ENCODE data around the gene ST3GAL4.

ST3GAL4 gene

DNA sequence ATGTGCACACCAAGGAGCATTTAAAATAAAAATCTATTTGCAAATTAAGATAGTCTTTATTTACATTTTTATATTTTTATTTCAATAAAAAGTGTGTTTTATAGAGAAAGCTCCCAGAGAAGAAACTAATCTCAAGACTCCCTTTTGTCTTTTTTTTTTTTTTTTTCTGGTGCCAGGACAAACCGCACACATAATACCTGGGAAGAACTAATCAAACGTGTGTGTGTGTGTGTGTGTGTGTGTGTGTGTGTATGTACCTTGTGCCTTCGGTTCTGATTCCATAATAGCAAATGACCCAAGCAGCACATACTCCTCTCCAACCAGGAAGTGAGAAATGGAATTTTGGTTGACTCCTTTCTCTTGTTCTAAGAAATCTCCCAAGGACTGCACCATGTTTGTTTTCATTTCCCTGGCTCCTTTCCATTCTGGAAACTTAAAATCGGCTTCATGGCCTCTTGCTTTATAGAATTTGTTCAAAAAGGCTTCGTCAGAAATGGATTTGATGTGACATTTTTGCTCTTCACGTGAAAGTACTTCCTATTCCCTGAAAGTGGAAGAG lies 65.3 kb downstream of the ST3GAL4 start:
- DNase-seq (ENCODE audit: low read depth in 2 of 2, low spot score in 1 of 2), result no peak

- DNase-seq (ENCODE audit: low read depth in 2 of 2, low spot score in 1 of 2), result no peak
These were observed 65.8 kb downstream of the ST3GAL4 start for GRCh38 chr11:126421271-126421671.

DNA sequence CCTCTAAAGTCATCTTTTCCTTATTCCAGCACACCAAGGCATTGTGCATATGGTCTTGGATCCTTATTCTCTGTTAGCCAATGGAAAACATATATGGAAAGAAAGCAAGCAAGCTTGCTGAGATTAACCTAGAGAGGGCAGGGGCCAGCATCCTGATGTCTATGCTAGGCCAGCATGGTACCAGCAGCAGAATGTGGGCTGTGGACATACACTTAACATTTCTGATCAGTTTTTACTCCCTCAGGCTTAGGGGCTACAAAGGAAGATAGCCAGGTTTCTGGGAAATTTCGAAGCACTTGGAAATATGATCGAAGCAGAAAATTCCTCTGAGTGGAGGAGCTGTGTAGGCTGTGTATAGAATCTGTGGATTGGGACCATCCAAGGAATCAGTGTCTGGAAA lies 67.0 kb downstream of the ST3GAL4 start:
- DNase-seq (ENCODE audit: low read depth in 2 of 2, low spot score in 1 of 2), result no peak

- DNase-seq (ENCODE audit: low read depth in 2 of 2, low spot score in 1 of 2), result no peak
These were observed 67.7 kb downstream of the ST3GAL4 start for GRCh38 chr11:126423154-126423553.

GRCh38 chr11:126423743-126424142 lies 68.3 kb downstream of the ST3GAL4 start:
- no peak for DNase-seq (ENCODE audit: low read depth in 2 of 2, low spot score in 1 of 2)

DNA sequence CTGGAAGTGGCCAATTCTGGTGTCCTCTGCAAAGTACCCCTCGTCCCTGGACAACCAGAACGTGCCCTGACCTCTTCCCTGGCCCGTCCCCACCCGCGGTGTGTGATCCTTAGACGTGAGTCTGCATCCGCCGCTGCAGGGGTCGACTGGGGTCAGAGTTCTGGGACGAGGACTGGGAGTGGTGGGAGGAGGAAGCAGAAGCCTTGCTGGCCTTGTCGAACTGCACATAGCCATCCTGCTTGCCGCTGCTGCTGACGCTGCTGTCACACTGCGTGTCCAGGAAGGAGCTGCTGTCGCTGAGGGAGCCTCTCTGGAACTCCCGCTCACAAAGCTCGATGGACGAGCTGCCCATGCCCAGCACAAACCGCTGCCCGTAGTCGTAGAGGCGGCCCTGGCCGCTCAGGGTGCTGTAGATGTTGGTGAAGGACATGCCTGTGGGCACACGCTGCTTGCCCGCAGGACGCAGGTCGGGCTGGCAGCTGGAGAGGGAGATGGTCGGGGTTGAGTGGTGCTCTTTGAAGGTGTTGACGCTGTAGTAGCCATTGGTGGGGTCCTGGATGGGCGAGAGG lies 69.1 kb downstream of the ST3GAL4 start:
- no peak for DNase-seq (ENCODE audit: low read depth in 2 of 2, low spot score in 1 of 2)

DNA sequence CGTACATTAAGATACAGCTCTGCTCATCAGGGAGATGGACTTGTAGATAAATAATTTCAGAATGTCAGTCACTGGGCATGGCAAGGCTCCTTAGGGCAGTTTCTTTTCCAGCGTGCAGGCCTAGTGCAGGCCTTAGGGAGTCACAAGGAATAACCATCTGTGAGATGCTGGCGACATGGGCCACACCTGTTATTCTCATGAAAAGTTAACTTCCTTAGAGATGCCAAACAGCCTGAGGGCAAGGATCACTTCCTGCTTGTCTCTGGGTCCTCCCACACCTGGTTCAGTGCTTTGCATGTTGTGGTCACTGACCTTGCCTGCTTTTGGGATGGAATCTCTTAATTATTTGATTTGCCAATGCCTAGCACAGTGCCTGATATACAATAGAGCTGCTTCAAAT lies 70.6 kb downstream of the ST3GAL4 start:
- DNase-seq (ENCODE audit: low read depth in 2 of 2, low spot score in 1 of 2), result no peak

- DNase-seq (ENCODE audit: low read depth in 2 of 2, low spot score in 1 of 2), result no peak
These were observed 71.6 kb downstream of the ST3GAL4 start for GRCh38 chr11:126426820-126427749.

GRCh38 chr11:126430581-126431335 lies 75.3 kb downstream of the ST3GAL4 start:
- no peak for DNase-seq (ENCODE audit: low read depth in 2 of 2, low spot score in 1 of 2)

GRCh38 chr11:126431401-126432064 lies 76.0 kb downstream of the ST3GAL4 start:
- DNase-seq (ENCODE audit: low read depth in 2 of 2, low spot score in 1 of 2), result no peak

DNA sequence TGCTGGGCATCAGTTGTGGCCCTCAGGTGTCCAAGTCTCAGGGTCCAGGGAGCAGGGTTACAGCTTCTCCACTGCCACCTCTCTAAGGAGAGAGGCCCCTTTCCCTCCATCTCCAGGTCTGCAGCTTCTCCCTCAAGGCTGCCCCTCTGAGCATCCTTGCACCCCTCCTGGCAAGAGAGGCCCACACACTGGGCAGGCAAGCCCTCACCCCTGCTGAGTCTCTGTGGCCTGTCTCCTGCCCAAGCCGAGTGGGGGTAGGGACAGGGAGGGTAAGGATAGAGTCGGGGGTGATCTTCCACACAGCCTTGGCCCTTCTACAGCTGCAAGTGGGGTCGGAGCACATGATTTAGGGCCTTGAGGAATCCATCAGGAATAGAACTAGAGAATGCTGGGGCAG lies 76.6 kb downstream of the ST3GAL4 start:
- no peak for DNase-seq (ENCODE audit: low read depth in 2 of 2, low spot score in 1 of 2)

DNA sequence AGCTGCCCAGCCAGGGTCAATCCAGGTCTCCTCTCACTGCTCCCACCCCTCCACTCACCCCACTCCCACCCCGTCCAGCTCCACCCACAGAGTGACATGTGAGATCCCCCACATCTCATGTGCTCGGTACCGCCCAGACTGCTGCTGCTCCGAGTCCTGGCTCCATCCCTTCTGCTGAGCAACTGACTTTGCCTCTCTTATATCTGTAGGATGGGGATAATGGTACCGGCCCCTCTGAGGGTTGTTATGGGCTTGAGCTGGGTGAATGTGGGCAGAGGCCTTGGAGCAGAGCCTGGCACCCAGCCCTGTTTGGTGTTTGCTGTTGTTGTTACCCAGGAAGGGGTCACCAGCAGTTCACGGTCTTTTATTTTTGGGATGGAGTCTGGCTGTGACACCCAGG lies 77.0 kb downstream of the ST3GAL4 start:
- DNase-seq (ENCODE audit: low read depth in 2 of 2, low spot score in 1 of 2), result no peak

DNA sequence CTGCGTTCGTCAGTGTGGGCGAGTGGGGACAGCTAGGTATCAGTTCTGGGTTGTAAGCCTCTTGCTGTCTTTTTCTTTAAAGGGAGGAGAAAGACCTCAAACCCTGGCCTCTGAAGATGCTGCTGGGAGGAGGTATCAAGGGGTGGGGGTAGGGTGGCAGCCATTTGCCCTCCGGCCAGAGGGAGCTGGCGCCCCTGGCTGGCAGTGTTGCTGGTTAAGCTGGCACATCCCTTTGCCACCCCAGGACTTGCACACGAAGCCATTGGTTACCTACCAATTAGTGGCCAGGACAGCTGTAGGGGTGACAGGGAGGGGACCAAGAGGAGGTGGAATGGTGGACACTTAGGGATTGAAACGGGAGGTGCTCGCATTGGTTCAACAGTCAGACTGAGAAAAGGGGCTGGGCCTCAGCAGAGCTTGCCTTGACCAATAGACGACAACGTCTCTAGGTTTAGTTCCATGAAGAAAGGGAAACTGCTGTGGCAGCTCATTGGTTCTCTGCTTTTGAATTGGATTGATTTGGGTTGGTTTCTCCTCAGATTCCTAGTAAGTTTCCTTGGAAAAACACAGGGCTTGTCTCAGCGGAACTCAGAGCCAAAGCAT lies 77.9 kb downstream of the ST3GAL4 start:
- DNase-seq (ENCODE audit: low read depth in 2 of 2, low spot score in 1 of 2), result no peak

DNA sequence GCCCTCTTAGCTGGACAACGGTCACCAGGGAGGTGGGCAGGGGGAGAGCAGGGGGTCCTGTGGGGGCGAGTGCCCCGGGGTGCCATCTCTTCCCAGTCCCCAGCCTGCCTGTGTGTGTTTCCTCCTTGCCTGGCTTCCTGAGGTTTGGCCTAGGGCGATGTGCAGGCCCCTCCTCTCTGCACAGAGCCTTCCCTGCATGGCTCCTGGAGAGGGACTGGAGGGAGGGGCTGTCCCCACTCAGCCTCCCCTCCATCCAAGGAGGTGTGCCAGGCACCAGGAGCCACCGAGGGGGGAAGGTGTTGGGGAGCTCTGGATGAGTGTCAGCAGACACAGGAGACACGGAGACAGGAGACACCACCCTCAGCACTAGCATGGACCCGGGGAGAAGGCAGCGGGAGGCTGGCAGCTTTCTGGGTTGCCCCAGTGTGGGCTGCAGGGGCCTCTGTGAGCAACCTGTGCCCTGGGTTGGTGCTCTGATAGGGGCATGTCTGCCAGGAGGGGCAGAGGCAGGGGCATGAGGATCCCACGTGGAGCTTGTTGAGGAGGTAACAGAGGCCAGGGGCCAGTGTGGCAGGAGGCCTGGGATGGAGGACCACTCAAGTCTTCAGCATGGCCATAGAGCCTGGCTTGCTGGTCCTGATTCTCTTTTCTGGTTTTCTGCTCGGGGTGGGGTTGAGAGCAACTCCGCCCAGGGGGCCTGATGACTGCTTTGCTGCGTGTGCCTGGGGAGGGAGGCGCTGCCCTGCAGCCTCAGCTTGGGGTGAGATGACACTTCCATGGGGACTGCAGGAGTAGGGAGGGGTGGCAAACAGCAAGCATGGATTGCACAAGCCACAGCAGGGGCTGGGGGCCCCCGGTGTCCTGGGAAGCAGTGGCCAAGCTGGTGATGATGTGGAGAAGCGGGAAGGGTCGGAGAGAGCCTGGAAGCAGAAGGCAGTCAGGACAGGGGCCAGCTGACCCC lies 78.8 kb downstream of the ST3GAL4 start:
- no peak for DNase-seq (ENCODE audit: low read depth in 2 of 2, low spot score in 1 of 2)

GRCh38 chr11:126434950-126435335 lies 79.5 kb downstream of the ST3GAL4 start:
- no peak for DNase-seq (ENCODE audit: low read depth in 2 of 2, low spot score in 1 of 2)

DNA sequence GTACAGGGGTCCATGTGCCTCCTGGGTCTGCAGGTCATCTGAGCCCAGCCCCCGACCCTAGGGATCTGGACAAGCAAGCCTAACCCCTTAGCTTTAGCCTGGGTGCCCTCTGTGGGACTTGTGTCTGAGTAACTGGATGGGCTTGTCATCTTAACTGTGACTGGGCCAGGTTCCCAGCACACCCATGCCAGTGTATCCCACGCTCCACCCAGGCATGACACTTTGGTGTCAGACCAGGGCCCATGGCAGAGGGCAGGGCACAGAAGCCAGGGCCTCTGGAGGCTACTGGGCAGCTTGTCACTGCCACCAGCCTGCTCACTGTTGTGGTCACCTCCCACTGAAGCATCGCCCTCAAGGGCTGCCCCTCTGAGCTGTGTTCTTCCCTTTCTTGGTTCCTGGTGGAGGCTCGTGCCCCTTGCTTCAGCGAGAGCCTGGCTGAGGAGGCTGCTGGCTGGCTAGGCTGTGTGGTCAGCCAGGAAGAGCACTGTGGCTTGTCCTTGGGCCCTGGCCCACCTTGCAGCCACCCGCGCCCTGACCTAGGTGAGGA lies 80.8 kb downstream of the ST3GAL4 start:
- DNase-seq (ENCODE audit: low read depth in 2 of 2, low spot score in 1 of 2), result no peak

DNA sequence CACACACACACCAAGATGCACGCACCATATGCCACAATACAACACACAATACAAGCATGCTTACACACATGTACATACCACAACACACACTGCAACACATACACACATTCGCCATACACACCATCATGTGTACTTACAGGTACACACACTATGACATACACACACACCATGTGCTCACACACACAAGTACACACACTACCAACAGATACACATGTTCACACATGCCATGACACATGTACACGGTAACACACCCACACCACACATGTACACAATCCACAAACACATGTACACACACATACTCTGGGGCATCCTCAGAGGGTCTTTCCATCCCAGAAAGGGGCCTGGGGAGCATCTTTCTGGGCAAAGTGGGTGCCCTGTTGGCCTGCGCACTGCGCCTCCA lies 82.2 kb downstream of the ST3GAL4 start:
- DNase-seq (ENCODE audit: low read depth in 2 of 2, low spot score in 1 of 2), result no peak

- no peak for DNase-seq (ENCODE audit: low read depth in 2 of 2, low spot score in 1 of 2)
These were observed 82.8 kb downstream of the ST3GAL4 start for GRCh38 chr11:126438272-126438671.

GRCh38 chr11:126438691-126439090 lies 83.2 kb downstream of the ST3GAL4 start:
- no peak for DNase-seq (ENCODE audit: low read depth in 2 of 2, low spot score in 1 of 2)

Measured in stimulated activated CD8-positive, alpha-beta memory T cell treated with anti-CD3 and anti-CD28 coated beads, Interleukin-4, amount 100 ng/mL, for 4 hours (primary cell).